HCT116 (cell line): ENCODE data around the gene GGACT. TPM values are rescaled to one million over a fixed set of nuclear protein-coding genes. Genes with fewer than 3 reads are reported as not detected.

Experiments used
- ATAC-seq: fragments of 200-7000 bp; cut with Tn5 transposase; 2 replicates; pipeline ENCODE4 v1.9.1; 2020; ENCODE audit warnings: mild to moderate bottlenecking, moderate library complexity
- BruUV-seq: library from RNA; stranded (reverse); fragments of 400-500 nt; replicated peaks from 2 replicates; lab custom pipeline; 2021; lab: Mats Ljungman, UMichigan
- CTCF ChIA-PET: fragments of 300-600 bp; sonication (Branson Sonifier 250); formaldehyde crosslinking; loops from one replicate; lab custom pipeline; 2021; ENCODE audit warnings: antibody characterized with exemption; lab: Charles Lee
- POLR2A ChIA-PET: fragments of 300-600, 350-600 bp; sonication (Branson Sonifier 250); formaldehyde crosslinking; loops from one replicate; lab custom pipeline; 2021; ENCODE audit warnings: antibody characterized with exemption; lab: Charles Lee
- RAD21 ChIA-PET, 2 experiments: fragments of 300-600 bp; sonication (Branson Sonifier 250); formaldehyde crosslinking; loops; one replicate each; lab custom pipeline; 2023; ENCODE audit warnings: low total read pairs in 2 of 2; ENCODE audit not compliant: uncharacterized antibody in 2 of 2, unreplicated experiment in 2 of 2, low non-redundant PET in 1 of 2; lab: Charles Lee
- DNase-seq: peaks from one replicate; pipeline ENCODE4 v3.0.0-alpha.2; 2010; ENCODE audit warnings: low read depth, low spot score
- H2AFZ ChIP-seq: fragments of 200-600 bp; shearing (Covaris generic), sonication (generic); 2 replicates; pipeline ENCODE4 v1.6.1; 2017; ENCODE audit warnings: low read depth, mixed run types, mixed read lengths, antibody characterized with exemption, low read length; ENCODE audit not compliant: poor library complexity, severe bottlenecking
- H3K27ac ChIP-seq: 2 replicates; pipeline ENCODE4 v1.5.1; 2012; ENCODE audit warnings: low read depth, low read length
- H3K27me3 ChIP-seq: fragments of 200-600 bp; sonication (generic); 2 replicates; pipeline ENCODE4 v1.6.1; 2016; ENCODE audit warnings: mixed run types, low read length, mixed read lengths; ENCODE audit not compliant: insufficient read depth
- H3K36me3 ChIP-seq, 2 experiments: fragments of 200-500 bp in 1 of 2; fragments of 200-600 bp in 1 of 2; sonication (Bioruptor generic) in 1 of 2; sonication (generic) in 1 of 2; 2 replicates each; pipeline versions ENCODE4 v1.5.1 to v1.6.1; 2014 to 2016; ENCODE audit warnings: low read length in 2 of 2, inconsistent platforms in 1 of 2, mixed read lengths in 1 of 2, mixed run types in 1 of 2; ENCODE audit not compliant: insufficient read depth in 2 of 2, control insufficient read depth in 1 of 2
- H3K4me1 ChIP-seq, 2 experiments: fragments of 200-600 bp in 1 of 2; sonication (generic) in 1 of 2; 2 replicates each; pipeline versions ENCODE4 v1.5.1 to v1.6.1; 2012 to 2017; ENCODE audit warnings: low read length in 2 of 2, inconsistent platforms in 1 of 2, mild to moderate bottlenecking in 1 of 2, mixed read lengths in 1 of 2, mixed run types in 1 of 2, moderate library complexity in 1 of 2; ENCODE audit not compliant: insufficient read depth in 2 of 2, control insufficient read depth in 1 of 2
- H3K4me2 ChIP-seq: fragments of 200-600 bp; sonication (generic); 2 replicates; pipeline ENCODE4 v1.6.1; 2017; ENCODE audit warnings: mixed run types, low read length, mixed read lengths
- H3K4me3 ChIP-seq, 2 experiments: fragments of 200-600 bp in 1 of 2; sonication (generic) in 1 of 2; replicated peaks in 1 of 2; 2 replicates each; pipeline ENCODE4 v1.5.1; 2011 to 2016; ENCODE audit warnings: low read length in 2 of 2, control low read depth in 1 of 2, low read depth in 1 of 2, mild to moderate bottlenecking in 1 of 2, mixed read lengths in 1 of 2, mixed run types in 1 of 2
- H3K79me2 ChIP-seq: fragments of 200-600 bp; sonication (generic); 2 replicates; pipeline ENCODE4 v1.6.1; 2017; ENCODE audit warnings: mild to moderate bottlenecking, mixed run types, low read length, moderate library complexity, mixed read lengths; ENCODE audit not compliant: insufficient read depth
- H3K9ac ChIP-seq: fragments of 200-600 bp; sonication (generic); 2 replicates; pipeline ENCODE4 v1.6.1; 2016; ENCODE audit warnings: low read length, mixed read lengths
- H3K9me2 ChIP-seq: fragments of 200-600 bp; sonication (generic), shearing (Covaris generic); 2 replicates; pipeline ENCODE4 v1.6.1; 2017; ENCODE audit warnings: mixed run types, mild to moderate bottlenecking, moderate library complexity; ENCODE audit not compliant: insufficient read depth
- H3K9me3 ChIP-seq, 2 experiments: fragments of 200-500 bp in 1 of 2; fragments of 200-600 bp in 1 of 2; sonication (Bioruptor generic) in 1 of 2; sonication (generic) in 1 of 2; 2 replicates each; pipeline ENCODE4 v1.6.1; 2014 to 2017; ENCODE audit warnings: low read length in 2 of 2, mixed read lengths in 2 of 2, inconsistent platforms in 1 of 2, low read depth in 1 of 2, mild to moderate bottlenecking in 1 of 2, mixed run types in 1 of 2, moderate library complexity in 1 of 2; ENCODE audit not compliant: control insufficient read depth in 1 of 2, insufficient read depth in 1 of 2
- H4K20me1 ChIP-seq: fragments of 200-600 bp; sonication (generic), shearing (Covaris generic); 2 replicates; pipeline ENCODE4 v1.6.1; 2017; ENCODE audit warnings: mixed run types, mild to moderate bottlenecking, moderate library complexity; ENCODE audit not compliant: insufficient read depth
- ATF3 ChIP-seq: IDR thresholded peaks from 2 replicates; pipeline ENCODE4 v1.6.1; 2012
- EZH2 ChIP-seq: fragments of 200-600 bp; sonication (generic); IDR thresholded peaks from 2 replicates; pipeline ENCODE4 v1.6.1; 2017; ENCODE audit warnings: antibody characterized with exemption, mixed run types
- JUND ChIP-seq: IDR thresholded peaks from 2 replicates; pipeline ENCODE4 v1.6.1; 2012
- POLR2A ChIP-seq: IDR thresholded peaks from 2 replicates; pipeline ENCODE4 v1.7.0; 2011; ENCODE audit warnings: borderline replicate concordance; ENCODE audit not compliant: insufficient read depth, insufficient read length; ENCODE audit errors: extremely low read depth
- POLR2AphosphoS5 ChIP-seq: IDR thresholded peaks from 2 replicates; pipeline ENCODE4 v1.6.1; 2011; ENCODE audit warnings: mild to moderate bottlenecking, low read depth, low read length, moderate library complexity
- RAD21 ChIP-seq: IDR thresholded peaks from 2 replicates; pipeline ENCODE4 v1.6.1; 2012; ENCODE audit warnings: low read depth, mild to moderate bottlenecking
- REST ChIP-seq: IDR thresholded peaks from 2 replicates; pipeline ENCODE4 v1.6.1; 2012; ENCODE audit warnings: low read depth
- SP1 ChIP-seq: IDR thresholded peaks from 2 replicates; pipeline ENCODE4 v1.6.1; 2012; ENCODE audit warnings: low read depth
- TCF7L2 ChIP-seq: IDR thresholded peaks from 2 replicates; pipeline ENCODE4 v1.7.0; 2011; ENCODE audit warnings: borderline replicate concordance, inconsistent platforms; ENCODE audit not compliant: insufficient read depth, insufficient read length; ENCODE audit errors: extremely low read depth
- YY1 ChIP-seq: IDR thresholded peaks from 2 replicates; pipeline ENCODE4 v1.6.1; 2011; ENCODE audit warnings: low read length, low read depth, moderate library complexity, mild to moderate bottlenecking; ENCODE audit not compliant: insufficient replicate concordance; ENCODE audit errors: extremely low read depth
- ZBTB33 ChIP-seq: IDR thresholded peaks from 2 replicates; pipeline ENCODE4 v1.6.1; 2011; ENCODE audit warnings: mild to moderate bottlenecking, low read length, moderate library complexity; ENCODE audit not compliant: insufficient replicate concordance; ENCODE audit errors: extremely low read depth
- ZFX ChIP-seq: fragments of 450-650 bp; IDR thresholded peaks from 2 replicates; pipeline ENCODE4 v1.6.1; 2017
- intact Hi-C: fragments of 100-400 bp; cut with micrococcal nuclease; formaldehyde crosslinking; loops from 2 replicates; pipeline ENCODE4 v1.10.0; 2022
- total RNA-seq: library from RNA; stranded (reverse); gene quantifications from one replicate; pipeline ENCODE4 v1.2.1, GENCODE V29; 2021; ENCODE audit not compliant: unreplicated experiment
- TF ChIP-seq, protein P1 (sequence below): IDR thresholded peaks from 2 replicates; pipeline ENCODE4 v1.6.1; 2012
- TF ChIP-seq, protein P2 (sequence below), 3 experiments: fragments of 200-600 bp in 1 of 3; sonication (generic) in 1 of 3; IDR thresholded peaks in 2 of 3; conservative IDR thresholded peaks in 1 of 3; 2 replicates each; pipeline ENCODE4 v1.5.1; 2012 to 2017; ENCODE audit warnings: low read depth in 2 of 3, low read length in 2 of 3, antibody characterized with exemption in 1 of 3, borderline replicate concordance in 1 of 3, control low read depth in 1 of 3, mild to moderate bottlenecking in 1 of 3, mixed read lengths in 1 of 3, mixed run types in 1 of 3, moderate library complexity in 1 of 3; ENCODE audit not compliant: insufficient read depth in 1 of 3

GGACT gene
- total RNA-seq, 1 experiment from 2014 or later: 5.0 TPM

DNA sequence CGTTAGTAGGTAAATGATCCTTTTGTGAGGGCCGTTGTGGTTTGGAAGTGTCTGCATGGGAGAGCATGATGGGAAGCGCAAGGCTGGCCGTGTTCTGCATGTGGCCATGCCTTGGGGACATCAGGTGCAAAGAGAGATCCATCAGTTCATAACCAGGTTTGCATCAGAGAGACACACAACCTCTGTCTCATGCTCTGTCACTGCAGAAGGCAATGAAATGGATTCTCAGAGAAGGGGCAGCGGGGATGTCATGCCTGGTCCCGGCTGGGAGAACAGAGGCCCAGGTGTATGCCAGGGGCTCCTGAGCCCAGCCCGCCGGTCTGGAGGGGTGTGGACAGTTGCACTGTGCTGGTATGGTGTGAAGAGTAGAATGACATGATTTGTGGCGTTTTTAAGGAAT is 60.2 kb downstream of the GGACT start:
- H3K4me2 ChIP-seq: no peak overlapping the region
- ATAC-seq (no peak), DNase-seq (no peak)
- RAD21 ChIA-PET: no interaction called here
- BruUV-seq: no TSS peak
- intact Hi-C loops: no loop called here
- TF ChIP-seq REST: no peak
- TF ChIP-seq ZFX: no peak
- no peak for TF ChIP-seq YY1
- TF ChIP-seq, protein P1, sequence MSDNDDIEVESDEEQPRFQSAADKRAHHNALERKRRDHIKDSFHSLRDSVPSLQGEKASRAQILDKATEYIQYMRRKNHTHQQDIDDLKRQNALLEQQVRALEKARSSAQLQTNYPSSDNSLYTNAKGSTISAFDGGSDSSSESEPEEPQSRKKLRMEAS: no peak
- TF ChIP-seq EZH2: no peak
- TF ChIP-seq, protein P2, sequence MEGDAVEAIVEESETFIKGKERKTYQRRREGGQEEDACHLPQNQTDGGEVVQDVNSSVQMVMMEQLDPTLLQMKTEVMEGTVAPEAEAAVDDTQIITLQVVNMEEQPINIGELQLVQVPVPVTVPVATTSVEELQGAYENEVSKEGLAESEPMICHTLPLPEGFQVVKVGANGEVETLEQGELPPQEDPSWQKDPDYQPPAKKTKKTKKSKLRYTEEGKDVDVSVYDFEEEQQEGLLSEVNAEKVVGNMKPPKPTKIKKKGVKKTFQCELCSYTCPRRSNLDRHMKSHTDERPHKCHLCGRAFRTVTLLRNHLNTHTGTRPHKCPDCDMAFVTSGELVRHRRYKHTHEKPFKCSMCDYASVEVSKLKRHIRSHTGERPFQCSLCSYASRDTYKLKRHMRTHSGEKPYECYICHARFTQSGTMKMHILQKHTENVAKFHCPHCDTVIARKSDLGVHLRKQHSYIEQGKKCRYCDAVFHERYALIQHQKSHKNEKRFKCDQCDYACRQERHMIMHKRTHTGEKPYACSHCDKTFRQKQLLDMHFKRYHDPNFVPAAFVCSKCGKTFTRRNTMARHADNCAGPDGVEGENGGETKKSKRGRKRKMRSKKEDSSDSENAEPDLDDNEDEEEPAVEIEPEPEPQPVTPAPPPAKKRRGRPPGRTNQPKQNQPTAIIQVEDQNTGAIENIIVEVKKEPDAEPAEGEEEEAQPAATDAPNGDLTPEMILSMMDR (IDR thresholded peaks at IDR 0.05 in 2 of 3, conservative IDR thresholded peaks at IDR 0.05 in 1 of 3; ENCODE audit: borderline replicate concordance in 1 of 3, insufficient read depth in 1 of 3, low read depth in 2 of 3, low read length in 2 of 3): no peak
- no peak for TF ChIP-seq POLR2AphosphoS5
- no peak for TF ChIP-seq TCF7L2
- TF ChIP-seq ZBTB33: no peak
- no peak for TF ChIP-seq JUND
- no peak for TF ChIP-seq ATF3
- no peak for TF ChIP-seq POLR2A
- no peak for TF ChIP-seq RAD21
- TF ChIP-seq SP1: no peak
- TF ChIP-seq, all 23 proteins: peak for 0
- Histone ChIP-seq H3K9ac (no peak overlapping the region), H3K4me3 (no peak overlapping the region), H2AFZ (no peak overlapping the region), H3K9me2 (no peaks in the 10 kb centered on the region), H3K4me1 (no peaks in the 10 kb centered on the region), H3K36me3 (no peaks in the 10 kb centered on the region), H3K79me2 (no peaks in the 10 kb centered on the region), H3K9me3 (no peaks in the 10 kb centered on the region), H4K20me1 (no peaks in the 10 kb centered on the region), H3K27ac (no peak overlapping the region), H3K27me3 (no peaks in the 10 kb centered on the region)
- ChIA-PET CTCF (no interaction called here), POLR2A (no interaction called here)
